GM12873 (cell line): ENCODE data around the gene GPAT3.

ENCODE experiments used
- TF ChIP-seq, protein P1 (sequence below): IDR thresholded peaks from 2 replicates; pipeline ENCODE4 v1.5.1; 2012; ENCODE audit warnings: low read depth, mild to moderate bottlenecking, moderate library complexity, low read length, control low read depth; ENCODE audit not compliant: insufficient read depth; ENCODE audit errors: missing control alignments

The GPAT3 gene

DNA sequence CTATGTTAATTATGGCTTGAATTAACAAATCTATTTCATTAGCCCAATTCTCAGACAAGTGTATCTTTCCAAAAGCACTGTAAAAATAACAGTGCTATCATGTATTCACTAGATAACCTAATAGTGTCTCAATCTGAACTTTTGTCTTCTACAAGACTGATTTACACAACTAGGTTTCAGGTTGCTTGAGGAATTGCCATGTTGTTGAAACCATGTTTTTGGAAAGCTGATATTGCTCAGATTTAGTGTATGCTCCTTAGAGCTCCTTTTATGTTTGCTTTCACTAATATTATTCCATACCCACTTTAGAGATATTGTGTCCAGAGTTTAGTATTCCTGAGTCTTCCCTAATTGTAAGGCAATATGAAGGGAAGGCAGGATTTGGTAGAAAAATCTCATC lies 70.6 kb downstream of the GPAT3 start:
- TF ChIP-seq, protein P1, sequence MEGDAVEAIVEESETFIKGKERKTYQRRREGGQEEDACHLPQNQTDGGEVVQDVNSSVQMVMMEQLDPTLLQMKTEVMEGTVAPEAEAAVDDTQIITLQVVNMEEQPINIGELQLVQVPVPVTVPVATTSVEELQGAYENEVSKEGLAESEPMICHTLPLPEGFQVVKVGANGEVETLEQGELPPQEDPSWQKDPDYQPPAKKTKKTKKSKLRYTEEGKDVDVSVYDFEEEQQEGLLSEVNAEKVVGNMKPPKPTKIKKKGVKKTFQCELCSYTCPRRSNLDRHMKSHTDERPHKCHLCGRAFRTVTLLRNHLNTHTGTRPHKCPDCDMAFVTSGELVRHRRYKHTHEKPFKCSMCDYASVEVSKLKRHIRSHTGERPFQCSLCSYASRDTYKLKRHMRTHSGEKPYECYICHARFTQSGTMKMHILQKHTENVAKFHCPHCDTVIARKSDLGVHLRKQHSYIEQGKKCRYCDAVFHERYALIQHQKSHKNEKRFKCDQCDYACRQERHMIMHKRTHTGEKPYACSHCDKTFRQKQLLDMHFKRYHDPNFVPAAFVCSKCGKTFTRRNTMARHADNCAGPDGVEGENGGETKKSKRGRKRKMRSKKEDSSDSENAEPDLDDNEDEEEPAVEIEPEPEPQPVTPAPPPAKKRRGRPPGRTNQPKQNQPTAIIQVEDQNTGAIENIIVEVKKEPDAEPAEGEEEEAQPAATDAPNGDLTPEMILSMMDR: no peak

DNA sequence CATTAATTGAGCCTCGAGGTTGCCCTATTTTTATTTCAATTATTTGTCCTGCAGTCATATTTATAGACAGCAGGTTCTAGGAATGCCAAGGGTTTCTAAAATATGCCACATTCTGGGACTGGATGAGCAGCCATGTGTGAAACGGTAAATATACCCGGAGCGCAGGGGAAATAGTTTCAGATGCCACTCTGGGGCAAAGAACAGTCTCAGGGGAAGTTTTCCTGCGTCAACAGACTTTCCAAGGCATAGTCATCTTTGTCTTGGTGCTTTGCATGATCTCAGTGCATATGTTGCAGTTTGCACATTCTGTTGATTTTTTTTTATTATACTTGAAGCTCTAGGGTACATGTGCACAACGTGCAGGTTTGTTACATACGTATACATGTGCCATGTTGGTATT lies 71.0 kb downstream of the GPAT3 start:
- TF ChIP-seq, protein P1: no peak

DNA sequence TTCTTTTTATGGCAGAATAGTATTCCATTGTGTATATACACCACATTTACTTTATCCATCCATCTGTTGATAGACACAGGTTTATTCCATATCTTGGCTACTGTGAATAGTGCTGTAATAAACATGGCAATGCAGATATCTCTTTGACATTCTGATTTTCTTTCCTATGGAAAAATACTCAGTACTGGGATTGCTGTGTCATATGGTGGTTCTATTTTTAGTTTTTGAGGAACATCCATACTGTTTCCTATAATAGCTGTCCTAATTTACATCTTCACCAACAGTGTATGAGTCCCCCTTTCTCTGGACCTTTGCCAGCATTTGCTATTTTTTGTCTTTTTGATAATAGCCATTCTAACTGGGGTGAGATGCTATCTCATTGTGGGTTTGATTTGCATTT lies 73.5 kb downstream of the GPAT3 start:
- TF ChIP-seq, protein P1: no peak

DNA sequence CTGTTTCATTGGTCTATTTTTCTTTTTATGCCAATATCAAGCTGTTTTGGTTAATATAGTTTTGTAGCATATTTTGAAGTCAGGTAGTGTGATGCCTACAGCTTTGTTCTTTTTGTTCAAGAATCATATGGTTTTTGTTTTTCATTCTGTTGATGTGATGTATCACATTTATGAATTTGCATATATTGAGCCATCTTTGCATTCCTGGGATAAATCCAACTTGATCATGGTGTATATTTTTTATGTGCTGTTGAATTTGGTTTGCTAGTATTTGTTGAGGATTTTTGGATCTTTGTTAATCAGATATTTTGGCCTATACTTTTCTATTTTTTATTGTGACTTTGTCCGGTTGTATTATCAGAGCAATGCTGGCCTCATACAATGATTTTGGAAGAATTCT lies 74.8 kb downstream of the GPAT3 start:
- TF ChIP-seq, protein P1: no peak

DNA sequence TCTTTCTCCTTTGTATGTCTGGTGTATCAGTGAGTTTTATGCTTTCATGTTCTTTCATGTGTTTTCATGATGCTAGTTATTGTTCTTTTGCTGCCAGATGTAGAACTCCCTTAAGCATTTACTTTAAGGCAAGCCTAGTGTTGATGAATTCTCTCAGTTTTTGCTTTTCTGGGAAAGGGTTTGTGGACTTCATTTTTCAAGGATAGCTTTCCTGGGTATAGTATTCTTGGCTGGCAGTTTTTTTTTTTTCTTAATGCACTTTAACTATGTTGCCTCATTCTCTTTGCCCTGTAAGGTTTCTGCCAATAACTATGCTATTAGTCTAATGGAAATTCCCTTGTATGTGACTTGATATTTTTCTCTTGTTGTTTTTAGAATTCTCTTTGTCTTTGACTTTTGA lies 77.1 kb downstream of the GPAT3 start:
- TF ChIP-seq, protein P1: no peak

DNA sequence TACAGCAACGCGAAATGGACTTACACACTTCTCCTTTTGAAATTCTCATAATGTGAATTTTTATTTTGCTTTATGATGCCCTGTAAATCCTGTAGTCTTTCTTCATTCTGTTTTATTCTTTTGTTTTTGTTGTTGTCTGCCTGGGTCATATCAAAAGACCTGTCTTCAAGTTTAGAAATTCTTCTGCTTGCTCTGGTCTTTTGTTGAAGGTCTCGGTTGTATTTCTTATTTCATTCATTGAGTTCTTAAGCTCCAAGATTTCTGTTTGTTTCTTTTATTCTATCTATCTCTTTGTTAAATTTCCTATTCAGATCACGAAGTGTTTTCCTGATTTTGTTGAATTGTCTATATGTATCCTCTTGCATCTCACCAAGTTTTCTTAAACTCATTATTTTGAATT lies 78.1 kb downstream of the GPAT3 start:
- TF ChIP-seq, protein P1: no peak

DNA sequence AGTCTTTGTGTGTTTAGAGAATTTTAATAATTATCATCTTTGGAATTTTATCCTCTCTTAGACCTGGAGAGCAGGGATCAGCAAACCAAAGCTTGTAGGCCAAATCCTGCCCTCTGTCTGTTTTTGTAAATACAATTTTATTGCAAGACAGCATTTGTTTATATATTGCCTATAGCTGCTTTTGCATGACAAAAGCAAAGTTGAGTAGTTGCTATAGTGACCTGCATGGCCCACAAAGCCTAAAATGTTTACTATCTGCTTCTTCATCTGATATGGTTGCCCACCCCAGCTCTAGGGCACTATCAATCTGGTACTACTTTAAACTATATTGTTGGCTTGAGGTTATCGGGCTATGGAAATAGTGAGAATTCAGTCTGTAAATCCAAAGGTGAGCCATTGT lies 80.3 kb downstream of the GPAT3 start:
- TF ChIP-seq, protein P1: no peak

DNA sequence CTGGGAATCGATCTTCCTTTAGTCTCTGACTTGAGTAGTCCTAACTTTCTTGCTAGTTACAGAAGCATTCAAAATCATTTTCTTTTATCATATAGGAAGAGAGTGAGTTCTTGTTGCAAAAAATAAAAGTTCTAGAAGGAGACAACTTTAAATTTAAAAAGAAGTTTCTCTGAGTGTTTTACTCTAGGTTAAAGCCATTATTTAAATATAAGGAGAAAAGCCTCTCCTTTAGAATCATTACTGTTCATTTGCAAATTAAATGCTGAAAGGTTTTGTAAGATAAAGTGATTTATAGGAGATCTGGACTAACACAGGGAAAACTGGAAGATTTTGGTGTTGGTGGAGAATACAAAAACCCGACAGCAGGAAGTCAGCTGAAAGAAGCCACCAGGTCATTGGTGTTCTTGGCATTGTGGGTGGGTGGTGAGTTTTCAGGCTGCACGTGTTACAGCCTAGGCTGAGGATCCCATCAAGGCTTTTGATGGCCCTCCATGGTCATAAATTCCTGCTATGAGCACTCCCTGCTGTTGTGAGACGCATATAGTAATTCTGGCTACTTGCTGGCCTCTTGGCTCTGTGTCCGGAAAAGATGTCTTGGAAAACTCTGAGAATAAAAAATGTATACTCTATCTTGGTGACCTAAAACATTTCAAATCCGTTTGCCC lies 81.6 kb downstream of the GPAT3 start:
- TF ChIP-seq, protein P1: no peak
